ENCODE data around the gene EXOSC1. TPM values are rescaled to one million over a fixed set of nuclear protein-coding genes. Genes with fewer than 3 reads are reported as not detected.

Gene EXOSC1
- total and polyA plus RNA-seq, 2 of the 13 experiments (the other 11 are each of a cell fraction or from before 2014, with no cell fraction given): 36.3 to 39.9 TPM

- peak overlapping the region; percentile 77 for H3K27ac ChIP-seq (ENCODE audit: extremely low read length, insufficient read depth, low read length)
- ChIA-PET CTCF (ENCODE audit: low intra/inter-chr PET ratio, low total read pairs) (interaction anchor here (1.6 to 2.3 kb wide), 3 partner anchors 18 to 56 kb away, joined by 6 to 14 read pairs (median 12); partner anchors contain the start of genes EXOSC1, PGAM1 and ZDHHC16), POLR2A (no interaction called here)
- no TSS peak for BruUV-seq (replicated peaks)
- H3K27me3 ChIP-seq (ENCODE audit: control insufficient read depth in 1 of 2, insufficient read depth in 2 of 2, low read length in 2 of 2): no peaks in the 10 kb centered on the region
- no peak for TF ChIP-seq DMTF1 (CRISPR knock-in tag; IDR thresholded peaks at IDR 0.05)
- TF ChIP-seq NFKBIZ (CRISPR knock-in tag; IDR thresholded peaks at IDR 0.05): no peak
- TF ChIP-seq SNAPC5 (CRISPR knock-in tag; IDR thresholded peaks at IDR 0.05; ENCODE audit: borderline replicate concordance): no peak
- peak; percentile 91 for TF ChIP-seq CHD4 (IDR thresholded peaks at IDR 0.05; ENCODE audit: borderline replicate concordance, low read length)
- TF ChIP-seq ZKSCAN1 (IDR thresholded peaks at IDR 0.05; ENCODE audit: low read length): no peak
- TF ChIP-seq BRF2 (CRISPR knock-in tag; IDR thresholded peaks at IDR 0.05): 0 out of 2 replicates have a peak, but pooled peaks have one; percentile 4
- no peak for TF ChIP-seq THRA (CRISPR knock-in tag; IDR thresholded peaks at IDR 0.05; ENCODE audit: borderline replicate concordance)
- TF ChIP-seq ZMYM2 (CRISPR knock-in tag; IDR thresholded peaks at IDR 0.05): peak; percentile 40; the same call in 1 of the 2 replicates
- no peak for TF ChIP-seq KLF6 (CRISPR knock-in tag; IDR thresholded peaks at IDR 0.05)
- 0 out of 2 replicates have a peak, but pooled peaks have one; percentile 17 for TF ChIP-seq ZNF430 (CRISPR knock-in tag; IDR thresholded peaks at IDR 0.05)
- TF ChIP-seq ZNF296 (CRISPR knock-in tag; conservative IDR thresholded peaks at IDR 0.05): no peak
- no peak for TF ChIP-seq ZNF749 (CRISPR knock-in tag; IDR thresholded peaks at IDR 0.05; ENCODE audit: borderline replicate concordance)
- DNase-seq (ENCODE audit: low spot score) (no peak), FAIRE-seq (no peak), ATAC-seq (no peak)
- H3K79me2 ChIP-seq (ENCODE audit: insufficient read depth, low read length): no peaks in the 10 kb centered on the region
- WGBS (ENCODE audit: low lambda C conversion rate): 53% methylated on average over 2 of the region's 2 CpGs
- no peak overlapping the region for H3K9ac ChIP-seq (ENCODE audit: insufficient read depth, low read depth, low read length)
- no peaks in the 10 kb centered on the region for H3K9me3 ChIP-seq (ENCODE audit: low read length)
- H3K4me1 ChIP-seq (ENCODE audit: insufficient read depth, low read length): peaks cover 53% of the 10 kb centered on the region
- intact Hi-C loops (cut with micrococcal nuclease; ENCODE audit: unreplicated experiment): loop anchor here (1.0 to 2.0 kb wide), 4 partner anchors 19 to 204 kb away; partner anchors contain the start of genes EXOSC1, PGAM1 and ZDHHC16
- no peak overlapping the region for H2AFZ ChIP-seq (ENCODE audit: low read length)
- H3K4me3 ChIP-seq (replicated peaks in 1 of 3; ENCODE audit: insufficient read depth in 1 of 3, low read depth in 2 of 3, low read length in 3 of 3): peak overlapping the region in 1 of 3 experiments; percentile 63; a peak in 2 of 6 replicates
- in situ Hi-C loops (cut with HindIII; ENCODE audit: extremely low pct_ligation_motif_present, low pct_unique_long_range_greater_than_20kb): no loop called here
- no peaks in the 10 kb centered on the region for H4K20me1 ChIP-seq (ENCODE audit: insufficient read depth, low read length)
- H3K36me3 ChIP-seq (replicated peaks in 1 of 2; ENCODE audit: control insufficient read depth in 1 of 2, insufficient read depth in 2 of 2, low read length in 2 of 2): no peaks in the 10 kb centered on the region
- H3K4me2 ChIP-seq (ENCODE audit: low read depth, low read length): peak overlapping the region; percentile 83
Measured at GRCh38 chr10:97407952-97408248, 37.9 kb downstream of the EXOSC1 start.

All from HepG2 (cell line).